Body of pancreas (tissue), 4 donors: Measurements from ENCODE around the gene HOXB1. TPM values are rescaled to one million over a fixed set of nuclear protein-coding genes. Genes with fewer than 3 reads are reported as not detected.
A peak's percentile ranks its signal among the peaks of the same experiment; 100 is the strongest.

Experiments used
- ATAC-seq: fragments of 150-250 bp; one replicate; pipeline ENCODE4 v1.9.1; 2016
- DNase-seq, 4 donors: peaks; one replicate each; pipeline ENCODE4 v3.0.0-alpha.2; 2019
- H3K27ac ChIP-seq, 4 donors: fragments of 200-600 bp; sonication (generic); 1 replicate in 3 of 4; 2 replicates in 1 of 4; pipeline versions ENCODE4 v1.5.1 to v1.6.1; 2016 to 2019; ENCODE audit warnings: mild to moderate bottlenecking in 1 of 4, mixed read lengths in 1 of 4, moderate library complexity in 1 of 4
- H3K27me3 ChIP-seq, 2 donors: fragments of 200-600 bp; sonication (generic); one replicate each; pipeline ENCODE4 v1.6.0; 2016; ENCODE audit warnings: mild to moderate bottlenecking in 1 of 2
- H3K36me3 ChIP-seq, 2 donors: fragments of 200-600 bp; sonication (generic); replicated peaks in 1 of 2; 2 replicates each; pipeline ENCODE4 v1.5.1; 2016; ENCODE audit warnings: low read depth in 2 of 2; ENCODE audit not compliant: insufficient read depth in 1 of 2
- H3K4me1 ChIP-seq: fragments of 200-600 bp; sonication (generic); one replicate; pipeline ENCODE4 v1.6.0; 2016
- H3K4me3 ChIP-seq, 2 donors: fragments of 200-600 bp; sonication (generic); 1 replicate in 1 of 2; 2 replicates in 1 of 2; pipeline ENCODE4 v1.5.1; 2016 to 2019
- H3K9me3 ChIP-seq, 3 donors: fragments of 200-600 bp; sonication (generic); 1 replicate in 2 of 3; 2 replicates in 1 of 3; pipeline ENCODE4 v1.5.1; 2016
- POLR2A ChIP-seq, 3 donors: fragments of 450-650 bp; IDR thresholded peaks; one replicate each; pipeline ENCODE4 v1.6.1; 2016; ENCODE audit warnings: antibody characterized with exemption in 3 of 3, mild to moderate bottlenecking in 2 of 3
- WGBS, 2 donors: methylation state at CpG; one replicate each; pipeline ENCODE4 v1.1.5; 2017; 5-methylcytosine and 5-hydroxymethylcytosine counted together
- intact Hi-C: fragments of 100-400 bp; cut with DNase I; formaldehyde crosslinking; loops from one replicate; pipeline ENCODE4 v1.15.1; 2023
- total RNA-seq, 2 donors: library from RNA; depleted of rRNA; stranded (reverse); fragments of >200 nt; gene quantifications; one replicate each; pipeline ENCODE4 v1.1.0, GENCODE V29; 2016
- TF ChIP-seq, protein P1 (sequence below), 7 experiments: fragments of 450-650 bp in 4 of 7; fragments of 200-600 bp in 3 of 7; sonication (generic) in 3 of 7; IDR thresholded peaks; one replicate each; pipeline ENCODE4 v1.5.1; 2016 to 2019; ENCODE audit warnings: antibody characterized with exemption in 7 of 7

HOXB1 gene
- total RNA-seq, 2 donors from 2014 or later: not detected

DNA sequence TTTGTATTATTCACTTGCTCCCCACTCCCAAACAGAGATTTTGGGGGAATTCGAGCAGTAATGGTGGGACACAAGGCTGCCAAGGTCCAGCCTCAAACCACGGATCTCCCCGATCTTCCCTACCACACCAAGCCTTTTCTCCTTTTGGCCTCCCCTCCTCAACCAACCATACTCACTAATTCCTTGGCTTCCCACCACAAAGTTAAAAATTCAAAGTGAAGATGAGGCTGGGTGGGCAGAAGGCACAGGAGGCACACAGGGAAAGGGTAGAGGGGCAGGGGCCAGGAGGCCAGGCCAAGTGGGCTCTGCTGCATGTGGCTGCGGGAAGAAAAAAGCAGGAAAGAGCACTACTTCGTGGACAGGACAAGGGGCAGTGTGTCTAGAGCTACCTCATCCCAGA lies 32.1 kb upstream of the HOXB1 start:
- Histone ChIP-seq H3K36me3 (no peaks in the 10 kb centered on the region), H3K4me1 (peaks cover 17% of the 10 kb centered on the region), H3K27me3 (peaks cover 0 to 24% of the 10 kb centered on the region in 2 donors), H3K9me3 (no peaks in the 10 kb centered on the region), H3K27ac (no peak overlapping the region), H3K4me3 (no peak overlapping the region)
- intact Hi-C loops: no loop called here
- DNase-seq (no peak), ATAC-seq (no peak)
- WGBS, 2 donors: 48 to 52% methylated on average over 5 of the region's 5 CpGs
- no peak for TF ChIP-seq POLR2A (IDR thresholded peaks at IDR 0.05)
- TF ChIP-seq, protein P1, sequence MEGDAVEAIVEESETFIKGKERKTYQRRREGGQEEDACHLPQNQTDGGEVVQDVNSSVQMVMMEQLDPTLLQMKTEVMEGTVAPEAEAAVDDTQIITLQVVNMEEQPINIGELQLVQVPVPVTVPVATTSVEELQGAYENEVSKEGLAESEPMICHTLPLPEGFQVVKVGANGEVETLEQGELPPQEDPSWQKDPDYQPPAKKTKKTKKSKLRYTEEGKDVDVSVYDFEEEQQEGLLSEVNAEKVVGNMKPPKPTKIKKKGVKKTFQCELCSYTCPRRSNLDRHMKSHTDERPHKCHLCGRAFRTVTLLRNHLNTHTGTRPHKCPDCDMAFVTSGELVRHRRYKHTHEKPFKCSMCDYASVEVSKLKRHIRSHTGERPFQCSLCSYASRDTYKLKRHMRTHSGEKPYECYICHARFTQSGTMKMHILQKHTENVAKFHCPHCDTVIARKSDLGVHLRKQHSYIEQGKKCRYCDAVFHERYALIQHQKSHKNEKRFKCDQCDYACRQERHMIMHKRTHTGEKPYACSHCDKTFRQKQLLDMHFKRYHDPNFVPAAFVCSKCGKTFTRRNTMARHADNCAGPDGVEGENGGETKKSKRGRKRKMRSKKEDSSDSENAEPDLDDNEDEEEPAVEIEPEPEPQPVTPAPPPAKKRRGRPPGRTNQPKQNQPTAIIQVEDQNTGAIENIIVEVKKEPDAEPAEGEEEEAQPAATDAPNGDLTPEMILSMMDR (IDR thresholded peaks at IDR 0.05): no peak

GRCh38 chr17:48561884-48562810 lies 31.3 kb upstream of the HOXB1 start:
- Histone ChIP-seq H3K4me1 (peaks cover 17% of the 10 kb centered on the region), H3K36me3 (no peaks in the 10 kb centered on the region), H3K4me3 (no peak overlapping the region), H3K27ac (no peak overlapping the region), H3K27me3 (peaks cover 0 to 24% of the 10 kb centered on the region in 2 donors), H3K9me3 (no peaks in the 10 kb centered on the region)
- intact Hi-C loops: no loop called here
- 37 to 44% methylated on average over 15 of the region's 15 CpGs for WGBS, 2 donors
- ATAC-seq: no peak
- no peak for TF ChIP-seq POLR2A (IDR thresholded peaks at IDR 0.05)
- TF ChIP-seq, protein P1 (IDR thresholded peaks at IDR 0.05): peak in 2 of 7 experiments; percentile 15 to 17
- peak in 1 of 4 donors; percentile 38 for DNase-seq

GRCh38 chr17:48559840-48560817 lies 29.3 kb upstream of the HOXB1 start:
- no peak for DNase-seq

DNA sequence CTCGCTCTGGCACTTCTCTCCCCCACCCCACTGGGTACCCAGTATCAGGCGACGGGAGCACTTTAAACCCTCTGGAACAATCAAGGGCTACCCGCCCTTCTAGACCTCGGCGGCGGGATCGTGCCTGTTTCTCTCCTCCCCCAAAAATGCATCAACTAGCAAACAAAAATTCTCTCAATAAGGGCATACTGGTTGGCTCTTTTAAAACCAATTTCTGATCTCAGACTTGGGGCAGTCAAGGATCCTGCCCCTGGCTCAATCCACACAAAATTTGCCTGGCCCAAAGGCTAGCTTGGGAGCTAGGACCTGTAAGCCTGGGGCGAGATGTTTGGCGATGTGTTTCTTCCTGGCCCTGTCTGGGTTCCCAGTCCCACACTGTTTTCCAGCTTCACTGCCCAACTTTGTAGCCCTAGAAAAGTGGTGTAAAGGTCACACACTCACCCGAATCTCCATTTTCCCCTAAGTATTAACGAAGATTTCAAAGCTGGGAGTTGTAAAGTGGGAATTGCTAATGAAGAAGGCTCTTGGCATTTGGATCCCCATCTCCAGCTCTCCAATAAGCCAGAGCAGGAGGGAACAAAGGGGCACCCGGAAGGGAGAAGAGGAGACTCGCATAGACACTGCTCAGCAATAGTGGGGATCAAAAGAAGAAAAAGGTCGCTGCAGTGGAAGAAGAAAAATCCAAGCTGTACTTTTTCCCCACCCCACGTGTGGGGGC lies 28.5 kb upstream of the HOXB1 start:
- 53 to 58% methylated on average over 16 of the region's 16 CpGs for WGBS, 2 donors
- Histone ChIP-seq H3K27me3 (peaks cover 0 to 28% of the 10 kb centered on the region in 2 donors), H3K9me3 (no peaks in the 10 kb centered on the region), H3K36me3 (no peaks in the 10 kb centered on the region), H3K4me3 (no peak overlapping the region), H3K27ac (peak overlapping the region in 1 of 4 donors; percentile 7), H3K4me1 (peaks cover 21% of the 10 kb centered on the region)
- DNase-seq (no peak), ATAC-seq (no peak)
- intact Hi-C loops: no loop called here
- no peak for TF ChIP-seq POLR2A (IDR thresholded peaks at IDR 0.05)
- TF ChIP-seq, protein P1 (IDR thresholded peaks at IDR 0.05): no peak

More at GRCh38 chr17:48559840-48560817, 29.3 kb upstream of the HOXB1 start:
- no peak overlapping the region for H3K4me3 ChIP-seq
- intact Hi-C loops: no loop called here
- H3K27me3 ChIP-seq: peaks cover 0 to 24% of the 10 kb centered on the region in 2 donors
- H3K36me3 ChIP-seq: no peaks in the 10 kb centered on the region
- WGBS, 2 donors: 55 to 57% methylated on average over 14 of the region's 14 CpGs
- H3K4me1 ChIP-seq: peaks cover 17% of the 10 kb centered on the region
- no peak for ATAC-seq
- TF ChIP-seq POLR2A (IDR thresholded peaks at IDR 0.05): no peak
- TF ChIP-seq, protein P1 (IDR thresholded peaks at IDR 0.05): no peak
- H3K27ac ChIP-seq: peak overlapping the region in 1 of 4 donors; percentile 7
- no peaks in the 10 kb centered on the region for H3K9me3 ChIP-seq
